SK-N-SH (cell line): ENCODE data around the gene KIT. TPM values are rescaled to one million over a fixed set of nuclear protein-coding genes. Genes with fewer than 3 reads are reported as not detected.

Experiments used
- CTCF ChIA-PET: fragments of 300-600, 350-600 bp; formaldehyde crosslinking; extraction: SDS; loops from one replicate; lab custom pipeline; 2021; lab: Yijun Ruan, JAX
- POLR2A ChIA-PET: fragments of 350-600 bp; sonication (Branson Sonifier 250); formaldehyde crosslinking; extraction: SDS; loops from one replicate; lab custom pipeline; 2020; ENCODE audit warnings: antibody characterized with exemption, inconsistent platforms; lab: Yijun Ruan, JAX
- DNase-seq: peaks from one replicate; pipeline ENCODE4 v3.0.0; 2012
- H2AFZ ChIP-seq: fragments of 200-600 bp; sonication (generic); 2 replicates; pipeline ENCODE4 v1.8.1; 2016; ENCODE audit warnings: antibody characterized with exemption, mild to moderate bottlenecking, low read depth
- H3F3A ChIP-seq: fragments of 200-600 bp; sonication (generic); replicated peaks from 2 replicates; pipeline ENCODE3; 2016; ENCODE audit warnings: antibody characterized with exemption, mild to moderate bottlenecking; ENCODE audit not compliant: insufficient read depth
- H3K27ac ChIP-seq, 2 experiments: fragments of 200-500 bp in 1 of 2; fragments of 200-600 bp in 1 of 2; sonication (Bioruptor generic) in 1 of 2; sonication (generic), shearing (Covaris generic) in 1 of 2; 2 replicates each; pipeline versions ENCODE4 v1.5.1 to v1.6.1; 2014 to 2016; ENCODE audit warnings: low read depth in 2 of 2, inconsistent platforms in 1 of 2, low read length in 1 of 2, mild to moderate bottlenecking in 1 of 2, mixed read lengths in 1 of 2
- H3K27me3 ChIP-seq: fragments of 200-600 bp; sonication (generic), shearing (Covaris generic); 2 replicates; pipeline ENCODE4 v1.6.1; 2016; ENCODE audit warnings: mixed run types; ENCODE audit not compliant: insufficient read depth
- H3K36me3 ChIP-seq, 2 experiments: fragments of 200-500 bp in 1 of 2; fragments of 200-600 bp in 1 of 2; sonication (Bioruptor generic) in 1 of 2; sonication (generic) in 1 of 2; replicated peaks in 1 of 2; 2 replicates each; pipeline versions ENCODE3 to v1.5.1; 2014 to 2016; ENCODE audit warnings: low read length in 1 of 2, mild to moderate bottlenecking in 1 of 2; ENCODE audit not compliant: insufficient read depth in 2 of 2, control insufficient read depth in 1 of 2
- H3K4me1 ChIP-seq, 2 experiments: fragments of 200-500 bp in 1 of 2; fragments of 200-600 bp in 1 of 2; sonication (Bioruptor generic) in 1 of 2; sonication (generic), shearing (Covaris generic) in 1 of 2; 2 replicates each; pipeline versions ENCODE4 v1.5.1 to v1.6.1; 2014 to 2016; ENCODE audit warnings: low read depth in 1 of 2, low read length in 1 of 2, mixed run types in 1 of 2; ENCODE audit not compliant: insufficient read depth in 2 of 2, control insufficient read depth in 1 of 2
- H3K4me2 ChIP-seq: fragments of 200-600 bp; sonication (generic), shearing (Covaris generic); 2 replicates; pipeline ENCODE4 v1.6.1; 2017; ENCODE audit warnings: mixed run types
- H3K4me3 ChIP-seq, 2 experiments: fragments of 200-500 bp in 1 of 2; fragments of 200-600 bp in 1 of 2; sonication (Bioruptor generic) in 1 of 2; sonication (generic), shearing (Covaris generic) in 1 of 2; 2 replicates each; pipeline versions ENCODE4 v1.5.1 to v1.8.1; 2014 to 2016; ENCODE audit warnings: low read depth in 2 of 2, inconsistent platforms in 1 of 2, low read length in 1 of 2, mild to moderate bottlenecking in 1 of 2, mixed read lengths in 1 of 2, moderate library complexity in 1 of 2
- H3K79me2 ChIP-seq: fragments of 200-600 bp; sonication (generic); 2 replicates; pipeline ENCODE4 v1.8.1; 2017; ENCODE audit warnings: mild to moderate bottlenecking; ENCODE audit not compliant: insufficient read depth
- H3K9ac ChIP-seq: fragments of 200-600 bp; sonication (generic); 2 replicates; pipeline ENCODE4 v1.6.1; 2017; ENCODE audit warnings: mixed run types
- H3K9me2 ChIP-seq: fragments of 200-600 bp; sonication (generic); 2 replicates; pipeline ENCODE4 v1.6.1; 2017; ENCODE audit warnings: mixed run types
- H3K9me3 ChIP-seq: fragments of 200-600 bp; sonication (generic); 2 replicates; pipeline ENCODE4 v1.6.1; 2017; ENCODE audit warnings: mixed run types, mild to moderate bottlenecking, moderate library complexity
- H4K20me1 ChIP-seq: fragments of 200-600 bp; sonication (generic); 2 replicates; pipeline ENCODE4 v1.6.1; 2017; ENCODE audit warnings: mild to moderate bottlenecking, mixed run types; ENCODE audit not compliant: insufficient read depth
- CTCF ChIP-seq: fragments of 200-600 bp; sonication (generic); IDR thresholded peaks from 2 replicates; pipeline ENCODE4 v1.6.1; 2017; ENCODE audit warnings: antibody characterized with exemption, mild to moderate bottlenecking, moderate library complexity
- FOSL2 ChIP-seq: IDR thresholded peaks from 2 replicates; pipeline ENCODE4 v1.4.0; 2012; ENCODE audit warnings: low read depth, mild to moderate bottlenecking, moderate library complexity, borderline replicate concordance
- FOXJ3 ChIP-seq: sonication (generic); formaldehyde crosslinking; IDR thresholded peaks from 2 replicates; pipeline ENCODE4 v1.5.1; 2020; ENCODE audit warnings: mild to moderate bottlenecking, missing genetic modification reagents
- FOXM1 ChIP-seq: IDR thresholded peaks from 2 replicates; pipeline ENCODE4 v1.4.0; 2012; ENCODE audit warnings: low read depth, mild to moderate bottlenecking
- GATA2 ChIP-seq: sonication (generic); formaldehyde crosslinking; IDR thresholded peaks from 2 replicates; pipeline ENCODE4 v1.5.0; 2020; ENCODE audit warnings: mild to moderate bottlenecking, missing genetic modification reagents
- MEF2A ChIP-seq: IDR thresholded peaks from 2 replicates; pipeline ENCODE4 v1.4.0; 2012; ENCODE audit warnings: low read depth, borderline replicate concordance
- NFIC ChIP-seq: IDR thresholded peaks from 2 replicates; pipeline ENCODE4 v1.4.0; 2012; ENCODE audit warnings: borderline replicate concordance
- PBX3 ChIP-seq: IDR thresholded peaks from 2 replicates; pipeline ENCODE4; 2012
- POLR2AphosphoS5 ChIP-seq: IDR thresholded peaks from 2 replicates; pipeline ENCODE4 v1.6.1; 2012; ENCODE audit warnings: low read depth, low read length
- TCF12 ChIP-seq: IDR thresholded peaks from 2 replicates; pipeline ENCODE4 v1.4.0; 2012
- WGBS: methylation state at CpG from one replicate; pipeline ENCODE4 v1.1.6; 2017; ENCODE audit warnings: low lambda C conversion rate; 5-methylcytosine and 5-hydroxymethylcytosine counted together
- polyA plus RNA-seq, 3 experiments: library from polyadenylated mRNA; depleted of rRNA; stranded (reverse); fragments of >200 nt; gene quantifications; 2 replicates each; pipeline ENCODE4 v1.2.3, GENCODE V29; 2012
- TF ChIP-seq, protein P1 (sequence below): IDR thresholded peaks from 2 replicates; pipeline ENCODE4 v1.6.1; 2012; ENCODE audit warnings: mild to moderate bottlenecking, low read depth, low read length, moderate library complexity

KIT gene
- polyA plus RNA-seq, 1 of the 3 experiments (the other 2 are of a cell fraction) = 0.79 TPM

DNA sequence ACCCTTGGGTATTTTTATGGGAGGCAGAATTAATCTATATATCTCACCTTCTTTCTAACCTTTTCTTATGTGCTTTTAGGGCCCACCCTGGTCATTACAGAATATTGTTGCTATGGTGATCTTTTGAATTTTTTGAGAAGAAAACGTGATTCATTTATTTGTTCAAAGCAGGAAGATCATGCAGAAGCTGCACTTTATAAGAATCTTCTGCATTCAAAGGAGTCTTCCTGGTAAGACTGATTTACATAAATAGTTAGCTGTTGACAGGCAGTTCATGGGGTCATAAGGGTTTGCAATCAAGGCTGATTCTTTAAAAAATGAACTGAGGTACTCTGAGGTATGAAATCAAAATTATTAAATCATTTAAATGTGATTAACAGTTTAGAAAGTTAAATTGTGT, 71.5 kb downstream of the KIT start (continued):
- TF ChIP-seq MEF2A = no peak
- TF ChIP-seq, all 33 proteins: peak for 0

GRCh38 chr4:54730581-54730980, 72.8 kb downstream of the KIT start:
- ChIA-PET POLR2A (no interaction called here), CTCF (no interaction called here)
- H3K4me3 ChIP-seq = no peak overlapping the region
- H3K79me2 ChIP-seq = no peaks in the 10 kb centered on the region
- WGBS = 48% methylated on average over 3 of the region's 3 CpGs
- no peak for TF ChIP-seq PBX3
- TF ChIP-seq CTCF = no peak
- no peaks in the 10 kb centered on the region for H3K9me2 ChIP-seq
- no peak overlapping the region for H3K27ac ChIP-seq
- H3K9me3 ChIP-seq = no peaks in the 10 kb centered on the region
- H3K4me2 ChIP-seq = no peak overlapping the region
- H3K27me3 ChIP-seq = no peaks in the 10 kb centered on the region
- no peak for DNase-seq
- H3K4me1 ChIP-seq = no peaks in the 10 kb centered on the region
- no peaks in the 10 kb centered on the region for H3F3A ChIP-seq
- no peak overlapping the region for H2AFZ ChIP-seq
- no peaks in the 10 kb centered on the region for H4K20me1 ChIP-seq
- no peak overlapping the region for H3K9ac ChIP-seq
- H3K36me3 ChIP-seq = no peaks in the 10 kb centered on the region

DNA sequence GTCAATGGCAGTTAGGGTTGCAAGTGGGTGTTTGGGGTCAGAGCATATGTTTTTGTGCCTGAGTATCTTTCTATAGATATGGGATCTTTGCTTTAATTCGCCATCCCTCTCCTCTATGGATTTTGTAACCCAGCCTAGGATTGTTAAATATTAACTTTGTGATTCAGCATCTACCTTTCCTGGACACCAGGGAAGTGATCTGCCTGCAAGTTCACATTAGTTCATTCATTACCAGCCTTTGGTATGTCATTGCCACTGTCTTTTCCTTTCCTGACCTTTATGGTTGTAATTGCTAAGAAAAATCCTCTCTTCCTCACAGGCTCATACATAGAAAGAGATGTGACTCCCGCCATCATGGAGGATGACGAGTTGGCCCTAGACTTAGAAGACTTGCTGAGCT, 73.8 kb downstream of the KIT start:
- ChIA-PET POLR2A (no interaction called here), CTCF (no interaction called here)
- H3K4me2 ChIP-seq = no peak overlapping the region
- no peak overlapping the region for H3K27ac ChIP-seq
- WGBS = 34% methylated on average over 3 of the region's 3 CpGs
- no peaks in the 10 kb centered on the region for H3K27me3 ChIP-seq
- DNase-seq = no peak
- no peak overlapping the region for H2AFZ ChIP-seq
- H3F3A ChIP-seq = no peaks in the 10 kb centered on the region
- no peaks in the 10 kb centered on the region for H3K36me3 ChIP-seq
- no peaks in the 10 kb centered on the region for H4K20me1 ChIP-seq
- no peaks in the 10 kb centered on the region for H3K9me2 ChIP-seq
- H3K4me3 ChIP-seq = no peak overlapping the region
- no peaks in the 10 kb centered on the region for H3K9me3 ChIP-seq
- TF ChIP-seq POLR2AphosphoS5 = no peak
- TF ChIP-seq FOXM1 = no peak
- TF ChIP-seq FOXJ3 (CRISPR knock-in tag) = no peak
- TF ChIP-seq TCF12 = no peak
- no peak for TF ChIP-seq FOSL2
- TF ChIP-seq, protein P1, sequence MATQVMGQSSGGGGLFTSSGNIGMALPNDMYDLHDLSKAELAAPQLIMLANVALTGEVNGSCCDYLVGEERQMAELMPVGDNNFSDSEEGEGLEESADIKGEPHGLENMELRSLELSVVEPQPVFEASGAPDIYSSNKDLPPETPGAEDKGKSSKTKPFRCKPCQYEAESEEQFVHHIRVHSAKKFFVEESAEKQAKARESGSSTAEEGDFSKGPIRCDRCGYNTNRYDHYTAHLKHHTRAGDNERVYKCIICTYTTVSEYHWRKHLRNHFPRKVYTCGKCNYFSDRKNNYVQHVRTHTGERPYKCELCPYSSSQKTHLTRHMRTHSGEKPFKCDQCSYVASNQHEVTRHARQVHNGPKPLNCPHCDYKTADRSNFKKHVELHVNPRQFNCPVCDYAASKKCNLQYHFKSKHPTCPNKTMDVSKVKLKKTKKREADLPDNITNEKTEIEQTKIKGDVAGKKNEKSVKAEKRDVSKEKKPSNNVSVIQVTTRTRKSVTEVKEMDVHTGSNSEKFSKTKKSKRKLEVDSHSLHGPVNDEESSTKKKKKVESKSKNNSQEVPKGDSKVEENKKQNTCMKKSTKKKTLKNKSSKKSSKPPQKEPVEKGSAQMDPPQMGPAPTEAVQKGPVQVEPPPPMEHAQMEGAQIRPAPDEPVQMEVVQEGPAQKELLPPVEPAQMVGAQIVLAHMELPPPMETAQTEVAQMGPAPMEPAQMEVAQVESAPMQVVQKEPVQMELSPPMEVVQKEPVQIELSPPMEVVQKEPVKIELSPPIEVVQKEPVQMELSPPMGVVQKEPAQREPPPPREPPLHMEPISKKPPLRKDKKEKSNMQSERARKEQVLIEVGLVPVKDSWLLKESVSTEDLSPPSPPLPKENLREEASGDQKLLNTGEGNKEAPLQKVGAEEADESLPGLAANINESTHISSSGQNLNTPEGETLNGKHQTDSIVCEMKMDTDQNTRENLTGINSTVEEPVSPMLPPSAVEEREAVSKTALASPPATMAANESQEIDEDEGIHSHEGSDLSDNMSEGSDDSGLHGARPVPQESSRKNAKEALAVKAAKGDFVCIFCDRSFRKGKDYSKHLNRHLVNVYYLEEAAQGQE = no peak
- no peak for TF ChIP-seq GATA2 (CRISPR knock-in tag)
- no peak for TF ChIP-seq NFIC
- no peaks in the 10 kb centered on the region for H3K79me2 ChIP-seq
- H3K9ac ChIP-seq = no peak overlapping the region
- no peaks in the 10 kb centered on the region for H3K4me1 ChIP-seq
